DND-41 (cell line): ENCODE measurements around the gene BLMH.

Source experiments
- CTCF ChIP-seq: IDR thresholded peaks from 2 replicates; pipeline ENCODE4 v1.5.1; 2012; ENCODE audit warnings: borderline replicate concordance, low read length, moderate library complexity, mild to moderate bottlenecking; ENCODE audit not compliant: poor library complexity, severe bottlenecking; ENCODE audit errors: extremely low read depth
- EZH2 ChIP-seq: IDR thresholded peaks from 3 replicates; pipeline ENCODE4 v1.6.1; 2012; ENCODE audit warnings: borderline replicate concordance, low read depth, mild to moderate bottlenecking, moderate library complexity, low read length, inconsistent platforms; ENCODE audit not compliant: severe bottlenecking

DNA sequence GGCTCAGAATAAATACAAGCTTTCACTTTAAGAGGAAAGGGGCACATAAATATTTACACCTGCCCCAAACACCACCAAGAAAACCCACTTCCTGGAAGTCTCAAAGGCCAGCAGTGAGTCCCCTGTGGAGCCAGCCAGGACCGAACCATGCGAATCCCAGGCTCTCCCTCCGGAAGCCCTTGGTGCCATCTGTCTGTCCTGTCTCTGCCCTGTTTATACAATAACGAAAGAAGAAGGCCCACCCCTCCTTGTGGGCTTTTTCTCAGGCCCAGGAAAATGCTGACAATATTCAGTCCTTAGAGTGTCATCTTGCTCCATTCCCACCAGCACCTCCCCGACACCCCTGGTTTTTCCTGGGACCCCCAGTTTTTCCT, 52.7 kb downstream of the BLMH start:
- TF ChIP-seq CTCF (no peak), EZH2 (no peak)
